ENCODE measurements around the gene GRM7. TPM values are rescaled to one million over a fixed set of nuclear protein-coding genes. Genes with fewer than 3 reads are reported as not detected.
A peak's percentile ranks its signal among the peaks of the same experiment; 100 is the strongest.

Gene GRM7
- total RNA-seq, 2 donors from 2014 or later: 0.33 to 1.3 TPM

- Histone ChIP-seq H3K4me3 (no peak overlapping the region), H3K27me3 (no peaks in the 10 kb centered on the region), H3K4me1 (peaks cover under 1% of the 10 kb centered on the region), H3K9me3 (no peaks in the 10 kb centered on the region), H3K36me3 (replicated peaks in 1 of 2; ENCODE audit: insufficient read depth in 1 of 2, low read depth in 2 of 2) (no peaks in the 10 kb centered on the region), H3K27ac (no peak overlapping the region)
- ATAC-seq (no peak), DNase-seq (no peak)
- 42 to 44% methylated on average over 1 of the region's 1 CpG for WGBS, 2 donors
- TF ChIP-seq, protein P1, sequence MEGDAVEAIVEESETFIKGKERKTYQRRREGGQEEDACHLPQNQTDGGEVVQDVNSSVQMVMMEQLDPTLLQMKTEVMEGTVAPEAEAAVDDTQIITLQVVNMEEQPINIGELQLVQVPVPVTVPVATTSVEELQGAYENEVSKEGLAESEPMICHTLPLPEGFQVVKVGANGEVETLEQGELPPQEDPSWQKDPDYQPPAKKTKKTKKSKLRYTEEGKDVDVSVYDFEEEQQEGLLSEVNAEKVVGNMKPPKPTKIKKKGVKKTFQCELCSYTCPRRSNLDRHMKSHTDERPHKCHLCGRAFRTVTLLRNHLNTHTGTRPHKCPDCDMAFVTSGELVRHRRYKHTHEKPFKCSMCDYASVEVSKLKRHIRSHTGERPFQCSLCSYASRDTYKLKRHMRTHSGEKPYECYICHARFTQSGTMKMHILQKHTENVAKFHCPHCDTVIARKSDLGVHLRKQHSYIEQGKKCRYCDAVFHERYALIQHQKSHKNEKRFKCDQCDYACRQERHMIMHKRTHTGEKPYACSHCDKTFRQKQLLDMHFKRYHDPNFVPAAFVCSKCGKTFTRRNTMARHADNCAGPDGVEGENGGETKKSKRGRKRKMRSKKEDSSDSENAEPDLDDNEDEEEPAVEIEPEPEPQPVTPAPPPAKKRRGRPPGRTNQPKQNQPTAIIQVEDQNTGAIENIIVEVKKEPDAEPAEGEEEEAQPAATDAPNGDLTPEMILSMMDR (IDR thresholded peaks at IDR 0.05): no peak
- TF ChIP-seq POLR2A (IDR thresholded peaks at IDR 0.05): no peak
- intact Hi-C loops (cut with DNase I): no loop called here
Observed at GRCh38 chr3:7367968-7368367, 507.1 kb downstream of the GRM7 start.

DNA sequence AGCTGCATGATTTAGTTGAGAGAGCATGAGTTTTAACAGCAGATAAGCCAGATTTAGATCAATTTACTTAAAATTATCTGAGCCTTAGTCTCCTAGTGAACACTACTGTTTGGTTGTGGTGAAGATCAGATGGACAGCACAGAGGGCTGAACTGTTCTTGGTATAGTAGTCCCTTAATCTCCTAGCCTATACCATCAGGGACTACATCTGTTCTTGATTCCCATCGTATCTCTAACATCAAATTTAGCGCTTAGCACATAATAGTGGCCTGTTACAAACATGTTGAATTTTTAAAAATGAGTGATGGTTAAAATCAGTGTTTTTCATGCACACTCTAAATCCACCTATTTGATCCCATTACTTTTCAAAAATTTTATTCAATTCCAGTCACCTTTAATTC lies 507.7 kb downstream of the GRM7 start:
- Histone ChIP-seq H3K4me1 (peaks cover 6% of the 10 kb centered on the region), H3K4me3 (no peak overlapping the region), H3K9me3 (no peaks in the 10 kb centered on the region), H3K27ac (no peak overlapping the region), H3K36me3 (replicated peaks in 1 of 2; ENCODE audit: insufficient read depth in 1 of 2, low read depth in 2 of 2) (no peaks in the 10 kb centered on the region), H3K27me3 (no peaks in the 10 kb centered on the region)
- no peak for TF ChIP-seq POLR2A (IDR thresholded peaks at IDR 0.05)
- TF ChIP-seq, protein P1 (IDR thresholded peaks at IDR 0.05): no peak
- no peak for DNase-seq
- 90 to 94% methylated on average over 2 of the region's 2 CpGs for WGBS, 2 donors
- intact Hi-C loops (cut with DNase I): no loop called here
- no peak for ATAC-seq

DNA sequence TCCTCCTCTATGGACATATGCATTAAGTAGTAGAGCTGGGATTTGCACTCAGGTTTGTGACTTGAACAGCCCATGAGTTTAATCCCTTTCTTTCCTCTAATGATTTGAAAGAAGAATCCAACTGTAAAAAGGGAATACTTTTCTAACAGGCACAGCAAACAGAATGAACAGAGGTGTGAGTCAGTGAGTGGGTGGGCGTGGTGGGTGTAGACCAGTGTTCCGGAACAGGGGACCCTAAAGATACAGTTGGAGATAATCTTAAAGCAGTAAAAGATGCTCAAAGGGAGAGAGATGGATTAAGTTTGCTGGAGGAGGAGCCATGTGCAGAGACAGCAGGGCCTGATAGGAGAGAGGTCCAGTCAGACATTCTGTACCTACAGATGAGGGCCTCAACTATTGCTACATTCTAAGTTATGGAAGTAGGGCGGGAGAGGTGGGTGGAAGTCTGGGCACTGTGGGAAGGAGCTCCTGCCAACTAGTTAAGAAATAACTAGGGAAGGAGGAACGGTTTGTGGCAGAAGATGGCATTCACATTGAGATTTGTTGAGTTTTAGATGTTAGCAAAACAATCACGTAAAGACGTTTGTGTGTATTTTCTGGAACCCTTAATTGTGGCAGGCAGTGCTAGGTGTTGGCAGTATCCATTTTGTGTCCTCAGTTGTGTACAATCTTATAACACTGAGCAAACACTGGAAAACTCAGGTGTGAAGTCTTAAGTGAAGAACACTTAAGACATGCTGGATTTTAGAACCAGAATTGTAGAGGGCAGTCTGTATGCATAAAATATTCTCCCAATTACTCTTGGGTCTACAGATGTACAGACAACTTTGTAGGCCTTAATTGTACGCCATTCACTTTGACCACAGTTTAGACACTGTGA lies 511.0 kb downstream of the GRM7 start:
- no peak for DNase-seq
- Histone ChIP-seq H3K27ac (no peak overlapping the region), H3K4me3 (no peak overlapping the region), H3K4me1 (peaks cover 6% of the 10 kb centered on the region), H3K9me3 (no peaks in the 10 kb centered on the region), H3K27me3 (no peaks in the 10 kb centered on the region), H3K36me3 (replicated peaks in 1 of 2; ENCODE audit: insufficient read depth in 1 of 2, low read depth in 2 of 2) (no peaks in the 10 kb centered on the region)
- no peak for TF ChIP-seq POLR2A (IDR thresholded peaks at IDR 0.05)
- TF ChIP-seq, protein P1 (IDR thresholded peaks at IDR 0.05): no peak
- no peak for ATAC-seq
- 40 to 52% methylated on average over 7 of the region's 7 CpGs for WGBS, 2 donors
- intact Hi-C loops (cut with DNase I): no loop called here

DNA sequence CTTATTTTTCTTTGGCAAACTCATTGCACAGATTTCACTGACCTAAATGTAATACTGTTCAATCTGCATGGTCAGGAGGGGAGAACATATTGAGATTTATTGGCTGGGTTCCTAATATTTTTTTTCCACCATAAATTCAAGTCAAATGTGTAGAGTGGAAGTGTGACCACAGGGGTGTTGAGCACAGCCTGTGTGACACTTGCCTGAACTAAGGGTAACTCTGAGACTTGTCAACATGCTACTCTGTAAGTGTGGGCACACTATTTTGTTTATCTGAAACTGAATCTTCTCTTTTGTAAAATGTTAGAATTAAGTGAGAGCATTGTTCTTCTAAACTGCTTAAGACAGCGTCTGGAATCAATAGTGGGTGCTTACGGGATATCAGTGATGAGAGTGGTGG lies 516.2 kb downstream of the GRM7 start:
- DNase-seq (no peak), ATAC-seq (no peak)
- TF ChIP-seq, protein P1 (IDR thresholded peaks at IDR 0.05): no peak
- no peak for TF ChIP-seq POLR2A (IDR thresholded peaks at IDR 0.05)
- WGBS, 2 donors: 94 to 96% methylated on average over 2 of the region's 2 CpGs
- Histone ChIP-seq H3K9me3 (no peaks in the 10 kb centered on the region), H3K36me3 (replicated peaks in 1 of 2; ENCODE audit: insufficient read depth in 1 of 2, low read depth in 2 of 2) (no peaks in the 10 kb centered on the region), H3K27me3 (no peaks in the 10 kb centered on the region), H3K27ac (no peak overlapping the region), H3K4me1 (peaks cover 14% of the 10 kb centered on the region), H3K4me3 (no peak overlapping the region)
- intact Hi-C loops (cut with DNase I): no loop called here

- no peaks in the 10 kb centered on the region for H3K36me3 ChIP-seq (replicated peaks in 1 of 2; ENCODE audit: insufficient read depth in 1 of 2, low read depth in 2 of 2)
- H3K4me3 ChIP-seq: no peak overlapping the region
- DNase-seq (no peak), ATAC-seq (no peak)
- TF ChIP-seq, protein P1 (IDR thresholded peaks at IDR 0.05): no peak
- no peak for TF ChIP-seq POLR2A (IDR thresholded peaks at IDR 0.05)
- H3K27me3 ChIP-seq: no peaks in the 10 kb centered on the region
- H3K4me1 ChIP-seq: peaks cover 23% of the 10 kb centered on the region
- peak overlapping the region in 1 of 4 donors; percentile 35 for H3K27ac ChIP-seq
- H3K9me3 ChIP-seq: no peaks in the 10 kb centered on the region
- intact Hi-C loops (cut with DNase I): no loop called here
Observed at GRCh38 chr3:7381741-7382140, 520.8 kb downstream of the GRM7 start.

Measured in body of pancreas (tissue), 4 donors.